ENCODE measurements around the gene IRF3.

The IRF3 gene

DNA sequence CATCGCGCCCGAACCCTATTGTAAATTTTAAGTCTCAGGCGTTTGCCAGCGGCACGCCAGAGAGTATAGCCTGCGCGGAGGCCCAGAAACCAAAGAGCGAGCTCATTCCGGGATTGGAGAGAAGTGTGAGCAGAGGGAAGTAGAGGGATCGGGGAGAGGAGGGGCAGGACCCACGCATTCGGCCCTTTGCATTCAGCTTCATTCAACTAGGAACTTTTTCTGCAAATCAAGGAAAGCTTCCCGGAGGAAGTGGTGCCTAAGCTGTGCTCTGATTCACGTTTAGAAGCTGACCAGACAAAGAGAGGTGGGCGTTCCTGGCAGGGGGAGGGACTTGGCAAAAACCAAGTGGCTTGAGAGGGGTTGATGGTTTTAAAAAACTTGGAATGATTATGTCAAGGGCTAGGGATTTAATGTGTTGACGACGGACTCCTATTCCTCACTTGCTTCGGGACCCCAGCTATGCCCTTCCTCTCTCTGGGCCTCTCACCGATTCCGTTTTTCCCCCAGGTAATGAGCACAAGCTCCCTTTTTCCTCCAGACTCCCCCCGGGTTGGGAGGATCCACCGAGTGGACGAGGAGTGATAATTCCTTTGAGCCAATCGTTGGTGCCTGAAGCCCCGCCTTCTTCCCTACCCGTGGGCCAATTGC is 10.6 kb upstream of the IRF3 start:
- in situ Hi-C loops (cut with HindIII; ENCODE audit: low pct_unique_long_range_greater_than_20kb, low sequenced_read_pairs), result no loop called here
- TF ChIP-seq JUND (IDR thresholded peaks at IDR 0.05; ENCODE audit: low read depth), result no peak
- DNase-seq (ENCODE audit: low read depth in 1 of 2, low spot score in 1 of 2), result peak in 1 of 2 experiments; percentile 55

GRCh38 chr19:49672131-49672919 is 6.7 kb upstream of the IRF3 start:
- in situ Hi-C loops (cut with HindIII; ENCODE audit: low pct_unique_long_range_greater_than_20kb, low sequenced_read_pairs), result no loop called here
- no peak for TF ChIP-seq JUND (IDR thresholded peaks at IDR 0.05; ENCODE audit: low read depth)
- DNase-seq (ENCODE audit: low read depth in 1 of 2, low spot score in 1 of 2), result peak; percentile 76 to 93

GRCh38 chr19:49669516-49669915 is 3.9 kb upstream of the IRF3 start:
- TF ChIP-seq JUND (IDR thresholded peaks at IDR 0.05; ENCODE audit: low read depth), result no peak
- in situ Hi-C loops (cut with HindIII; ENCODE audit: low pct_unique_long_range_greater_than_20kb, low sequenced_read_pairs), result no loop called here
- DNase-seq (ENCODE audit: low read depth in 1 of 2, low spot score in 1 of 2), result no peak

DNA sequence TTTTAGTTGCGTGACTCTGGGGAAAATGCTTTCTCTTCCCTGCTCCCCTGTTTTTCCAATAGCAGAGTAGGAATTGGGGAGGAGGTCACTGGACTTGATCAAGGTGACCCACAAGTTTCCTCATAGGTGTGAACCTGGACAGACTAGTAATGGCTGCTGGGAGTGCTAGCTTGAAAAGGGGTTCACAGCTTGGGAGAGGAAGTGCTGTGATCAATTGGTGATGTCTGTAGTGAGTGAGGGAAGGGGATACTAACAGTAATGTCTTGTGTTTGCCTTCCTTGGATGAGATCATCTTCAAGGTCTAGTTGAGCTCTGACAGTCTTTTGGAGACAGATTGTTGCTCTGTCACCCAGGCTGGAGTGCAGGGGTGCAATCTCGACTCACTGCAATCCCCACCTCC is 1.8 kb upstream of the IRF3 start:
- no peak for DNase-seq (ENCODE audit: low read depth in 1 of 2, low spot score in 1 of 2)
- in situ Hi-C loops (cut with HindIII; ENCODE audit: low pct_unique_long_range_greater_than_20kb, low sequenced_read_pairs), result no loop called here
- TF ChIP-seq JUND (IDR thresholded peaks at IDR 0.05; ENCODE audit: low read depth), result no peak

GRCh38 chr19:49666120-49666444 is 425 bp upstream of the IRF3 start:
- no peak for DNase-seq (ENCODE audit: low read depth in 1 of 2, low spot score in 1 of 2)
- in situ Hi-C loops (cut with HindIII; ENCODE audit: low pct_unique_long_range_greater_than_20kb, low sequenced_read_pairs), result no loop called here
- no peak for TF ChIP-seq JUND (IDR thresholded peaks at IDR 0.05; ENCODE audit: low read depth)

DNA sequence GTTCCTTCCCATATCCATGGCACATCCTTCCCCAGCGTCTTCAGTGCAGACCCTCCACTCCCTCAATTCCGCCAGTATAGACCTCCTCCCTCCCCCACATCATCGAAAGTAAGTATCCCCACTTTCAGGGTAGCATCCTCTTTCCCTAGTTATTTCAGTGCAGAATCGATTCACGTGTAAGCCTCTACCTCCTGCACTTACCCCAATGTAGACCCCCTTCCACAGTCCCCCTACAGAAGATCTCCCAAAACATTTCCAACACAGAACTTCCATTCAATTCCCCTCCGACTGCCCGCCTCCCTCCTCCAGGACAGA is 664 bp downstream of the IRF3 start:
- in situ Hi-C loops (cut with HindIII; ENCODE audit: low pct_unique_long_range_greater_than_20kb, low sequenced_read_pairs), result no loop called here
- TF ChIP-seq JUND (IDR thresholded peaks at IDR 0.05; ENCODE audit: low read depth), result no peak
- no peak for DNase-seq (ENCODE audit: low read depth in 1 of 2, low spot score in 1 of 2)

DNA sequence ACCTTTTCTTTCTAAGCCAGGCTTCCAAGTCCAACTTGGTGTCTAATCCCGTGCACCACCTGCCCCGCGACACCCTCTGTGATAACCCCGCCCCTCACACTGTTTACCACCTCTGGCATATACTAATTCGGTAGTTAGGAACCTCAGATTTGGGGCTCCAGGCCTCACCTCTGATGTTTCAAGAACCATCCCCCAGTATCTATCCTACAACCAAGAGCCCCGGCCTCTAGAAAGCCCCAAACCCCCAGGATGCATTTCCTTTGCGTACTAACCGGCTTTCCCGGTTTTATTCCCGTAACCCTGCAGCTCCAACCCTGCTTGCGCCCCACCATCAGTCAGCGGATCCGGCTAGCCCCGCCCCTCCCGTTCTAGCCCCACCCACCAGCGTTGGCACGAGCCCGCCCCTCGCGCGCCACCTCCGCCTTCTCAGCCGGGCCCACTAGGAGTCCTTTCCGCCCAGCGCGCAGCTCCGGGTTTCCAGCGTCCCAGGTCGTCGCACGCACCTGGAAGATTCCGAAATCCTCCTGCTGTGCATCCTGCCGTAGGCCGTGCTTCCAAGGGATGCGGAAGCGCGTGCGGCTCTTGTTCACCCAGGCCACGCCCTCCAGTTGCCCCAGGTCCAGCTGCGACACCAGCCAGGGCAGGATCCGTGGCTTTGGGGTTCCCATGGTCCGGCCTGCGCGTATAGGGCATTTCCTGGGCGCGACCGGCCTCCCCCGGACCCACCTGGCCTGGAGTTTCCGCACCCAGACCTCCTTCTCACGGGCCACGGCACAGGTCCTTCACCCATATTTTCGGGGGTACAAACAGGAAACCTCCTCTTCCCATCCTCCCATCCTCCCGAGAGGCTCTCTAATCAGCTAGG is 1.3 kb downstream of the IRF3 start:
- DNase-seq (ENCODE audit: low read depth in 1 of 2, low spot score in 1 of 2), result peak; percentile 84 to 94
- TF ChIP-seq JUND (IDR thresholded peaks at IDR 0.05; ENCODE audit: low read depth), result no peak
- in situ Hi-C loops (cut with HindIII; ENCODE audit: low pct_unique_long_range_greater_than_20kb, low sequenced_read_pairs), result no loop called here

DNA sequence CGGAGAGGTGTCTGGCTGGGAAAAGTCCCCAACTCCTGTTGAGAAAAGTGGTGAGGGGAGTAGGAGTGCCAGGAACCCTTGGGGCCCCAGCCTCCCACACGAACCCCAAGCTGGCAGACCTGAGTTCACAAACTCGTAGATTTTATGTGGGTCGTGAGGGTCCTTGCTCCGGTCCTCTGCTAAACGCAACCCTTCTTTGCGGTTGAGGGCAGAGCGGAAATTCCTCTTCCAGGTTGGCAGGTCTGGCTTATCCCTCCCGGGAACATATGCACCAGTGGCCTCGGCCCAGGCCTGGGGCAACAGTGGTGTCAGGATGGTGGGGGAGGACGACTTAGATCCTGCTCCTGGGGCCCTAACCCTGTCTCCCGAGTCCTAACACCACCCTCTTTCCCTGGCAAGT is 2.4 kb downstream of the IRF3 start:
- in situ Hi-C loops (cut with HindIII; ENCODE audit: low pct_unique_long_range_greater_than_20kb, low sequenced_read_pairs), result no loop called here
- no peak for TF ChIP-seq JUND (IDR thresholded peaks at IDR 0.05; ENCODE audit: low read depth)
- no peak for DNase-seq (ENCODE audit: low read depth in 1 of 2, low spot score in 1 of 2)

GRCh38 chr19:49662011-49662410 is 3.6 kb downstream of the IRF3 start:
- no peak for DNase-seq (ENCODE audit: low read depth in 1 of 2, low spot score in 1 of 2)
- in situ Hi-C loops (cut with HindIII; ENCODE audit: low pct_unique_long_range_greater_than_20kb, low sequenced_read_pairs), result no loop called here
- TF ChIP-seq JUND (IDR thresholded peaks at IDR 0.05; ENCODE audit: low read depth), result no peak

GRCh38 chr19:49660338-49660961 is 5.2 kb downstream of the IRF3 start:
- in situ Hi-C loops (cut with HindIII; ENCODE audit: low pct_unique_long_range_greater_than_20kb, low sequenced_read_pairs), result no loop called here
- DNase-seq (ENCODE audit: low read depth in 1 of 2, low spot score in 1 of 2), result peak in 1 of 2 experiments; percentile 52
- TF ChIP-seq JUND (IDR thresholded peaks at IDR 0.05; ENCODE audit: low read depth), result no peak

DNA sequence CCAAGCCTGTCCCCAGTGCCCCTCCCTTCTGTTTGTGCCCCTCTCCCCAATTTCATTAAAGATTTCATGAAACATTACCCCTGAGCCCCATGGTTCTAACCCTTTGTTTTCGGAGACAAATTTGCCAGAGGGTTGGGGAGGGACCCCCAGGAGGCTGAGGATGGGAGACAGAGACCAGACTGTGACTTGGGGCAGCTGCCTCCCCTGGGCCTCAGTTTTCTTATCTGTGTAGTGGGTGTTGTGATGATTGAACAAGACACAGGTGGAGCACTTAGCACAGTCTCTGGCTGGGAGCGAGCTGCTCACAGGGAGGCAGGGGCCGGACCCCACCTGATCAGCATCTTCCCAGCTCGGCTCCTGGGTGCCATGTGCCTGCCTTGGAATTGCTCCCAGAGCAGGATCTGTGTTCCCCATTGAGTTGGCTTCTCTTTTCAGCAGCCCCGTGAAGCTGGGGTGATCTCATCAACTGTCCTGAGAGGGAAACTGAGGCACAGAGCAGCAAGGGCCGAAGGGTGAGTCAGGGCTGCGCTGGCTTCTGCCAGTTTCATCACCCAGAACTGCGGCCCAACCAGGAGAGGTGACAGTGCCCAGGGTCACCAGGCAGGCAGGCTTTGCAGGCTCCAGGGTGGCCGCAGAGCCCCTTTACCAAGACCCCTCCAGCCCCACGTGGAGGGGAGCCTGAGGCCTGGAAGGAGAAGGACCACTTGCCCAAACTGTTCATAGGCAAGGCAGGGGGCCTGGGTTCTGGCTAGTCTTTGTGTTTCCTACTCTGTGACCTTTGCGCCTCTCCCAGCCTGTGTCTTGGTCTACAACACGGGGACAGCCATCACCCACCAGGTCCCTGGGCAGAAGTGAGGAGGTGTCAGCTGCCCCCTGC is 6.9 kb downstream of the IRF3 start:
- no peak for TF ChIP-seq JUND (IDR thresholded peaks at IDR 0.05; ENCODE audit: low read depth)
- DNase-seq (ENCODE audit: low read depth in 1 of 2, low spot score in 1 of 2), result no peak
- in situ Hi-C loops (cut with HindIII; ENCODE audit: low pct_unique_long_range_greater_than_20kb, low sequenced_read_pairs), result no loop called here

DNA sequence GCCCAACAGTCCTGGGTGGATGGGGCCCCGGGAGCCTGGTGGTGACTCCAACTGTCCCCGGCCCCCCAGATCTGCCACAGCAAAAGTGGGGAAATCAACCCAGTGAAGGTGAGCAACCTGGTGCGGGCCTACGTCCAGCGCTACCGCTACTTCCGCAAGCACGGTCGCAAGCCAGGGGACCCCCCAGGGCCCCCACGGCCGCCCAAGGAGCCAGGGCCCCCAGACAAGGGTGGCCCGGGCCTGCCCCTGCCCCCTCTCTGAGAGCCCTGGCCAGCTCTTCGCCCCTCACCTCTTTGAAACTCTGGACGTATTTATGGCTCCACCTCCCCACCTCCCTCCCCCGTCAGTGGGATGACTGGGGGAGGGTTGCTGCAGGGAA is 7.5 kb downstream of the IRF3 start:
- TF ChIP-seq JUND (IDR thresholded peaks at IDR 0.05; ENCODE audit: low read depth), result no peak
- DNase-seq (ENCODE audit: low read depth in 1 of 2, low spot score in 1 of 2), result no peak
- in situ Hi-C loops (cut with HindIII; ENCODE audit: low pct_unique_long_range_greater_than_20kb, low sequenced_read_pairs), result no loop called here
